DMS53 treated with DMSO at 0.1 percent for 48 hours (cell line): ENCODE data around the gene FBN3.

ENCODE experiments used
- DNase-seq: peaks from one replicate; lab custom pipeline; 2025; ENCODE audit not compliant: unreplicated experiment; lab: John Stamatoyannopoulos, UW

Gene FBN3

GRCh38 chr19:8148410-8149260, 757 bp downstream of the FBN3 start:
- peak; percentile 7 for DNase-seq

GRCh38 chr19:8148088-8148409, 1.3 kb downstream of the FBN3 start:
- DNase-seq: no peak

GRCh38 chr19:8147582-8147978, 1.8 kb downstream of the FBN3 start:
- no peak for DNase-seq

GRCh38 chr19:8146877-8147581, 2.4 kb downstream of the FBN3 start:
- no peak for DNase-seq

GRCh38 chr19:8144273-8144995, 5.0 kb downstream of the FBN3 start:
- DNase-seq: no peak

- no peak for DNase-seq
These were observed 6.4 kb downstream of the FBN3 start for GRCh38 chr19:8143041-8143440.

- DNase-seq: no peak
These were observed 6.9 kb downstream of the FBN3 start for GRCh38 chr19:8142513-8142900.

- DNase-seq: no peak
These were observed 7.5 kb downstream of the FBN3 start for GRCh38 chr19:8141726-8142512.

GRCh38 chr19:8138201-8138600, 11.2 kb downstream of the FBN3 start:
- DNase-seq: no peak

- DNase-seq: no peak
These were observed 12.0 kb downstream of the FBN3 start for GRCh38 chr19:8137425-8137824.

GRCh38 chr19:8135946-8136618, 13.3 kb downstream of the FBN3 start:
- DNase-seq: no peak

- no peak for DNase-seq
These were observed 16.4 kb downstream of the FBN3 start for GRCh38 chr19:8132858-8133458.

GRCh38 chr19:8131517-8131916, 17.9 kb downstream of the FBN3 start:
- no peak for DNase-seq

GRCh38 chr19:8129061-8129618, 20.3 kb downstream of the FBN3 start:
- no peak for DNase-seq

- no peak for DNase-seq
These were observed 20.8 kb downstream of the FBN3 start for GRCh38 chr19:8128551-8128950.

- DNase-seq: no peak
These were observed 22.1 kb downstream of the FBN3 start for GRCh38 chr19:8127311-8127710.

GRCh38 chr19:8126511-8126910, 22.9 kb downstream of the FBN3 start:
- no peak for DNase-seq

GRCh38 chr19:8126008-8126407, 23.4 kb downstream of the FBN3 start:
- DNase-seq: no peak

GRCh38 chr19:8123683-8124082, 25.7 kb downstream of the FBN3 start:
- no peak for DNase-seq
